A549 (cell line): Measurements from ENCODE around the gene OLAH.

Source experiments
- CEBPB ChIP-seq, 2 experiments: fragments of >200 bp in 1 of 2; sonication (Bioruptor Twin) in 1 of 2; formaldehyde crosslinking in 1 of 2; IDR thresholded peaks; 2 replicates each; pipeline ENCODE4 v1.6.1; 2012 to 2016
- CHD2 ChIP-seq: fragments of 150-350 bp; IDR thresholded peaks from 2 replicates; pipeline ENCODE4 v1.6.1; 2014; ENCODE audit warnings: low read length; ENCODE audit not compliant: partially characterized antibody
- EP300 ChIP-seq, 2 experiments: fragments of >200 bp; sonication (Bioruptor Twin); formaldehyde crosslinking; IDR thresholded peaks; 2 replicates in 1 of 2; 3 replicates in 1 of 2; pipeline ENCODE4 v1.6.1; 2016 to 2017
- HDAC2 ChIP-seq: fragments of 200-600 bp; sonication (generic); IDR thresholded peaks from 2 replicates; pipeline ENCODE4 v1.6.1; 2016
- JUN ChIP-seq, 2 experiments: fragments of >200 bp; sonication (Bioruptor Twin); formaldehyde crosslinking; IDR thresholded peaks; 2 replicates in 1 of 2; 3 replicates in 1 of 2; pipeline ENCODE4 v1.6.1; 2016 to 2017
- MAFK ChIP-seq: fragments of 450-650 bp; IDR thresholded peaks from 2 replicates; pipeline ENCODE4 v1.6.1; 2014; ENCODE audit not compliant: partially characterized antibody
- POLR2A ChIP-seq: IDR thresholded peaks from 2 replicates; pipeline ENCODE4 v1.6.1; 2012; ENCODE audit warnings: mild to moderate bottlenecking, low read length
- RAD21 ChIP-seq, 2 experiments: fragments of >200 bp in 1 of 2; sonication (Bioruptor Twin) in 1 of 2; formaldehyde crosslinking in 1 of 2; IDR thresholded peaks in 1 of 2; conservative IDR thresholded peaks in 1 of 2; 2 replicates in 1 of 2; 3 replicates in 1 of 2; pipeline ENCODE4 v1.6.1; 2012 to 2018; ENCODE audit warnings: inconsistent platforms in 1 of 2
- RFX5 ChIP-seq: fragments of 450-650 bp; IDR thresholded peaks from 2 replicates; pipeline ENCODE4 v1.7.1; 2014; ENCODE audit warnings: antibody characterized with exemption, mild to moderate bottlenecking, moderate library complexity
- SREBF2 ChIP-seq: fragments of 450-650 bp; IDR thresholded peaks from 2 replicates; pipeline ENCODE4 v1.6.1; 2014; ENCODE audit warnings: mild to moderate bottlenecking, moderate library complexity
- TF ChIP-seq, protein P1 (sequence below): fragments of >200 bp; sonication (Bioruptor Twin); formaldehyde crosslinking; IDR thresholded peaks from 3 replicates; pipeline ENCODE4 v1.5.1; 2016
- TF ChIP-seq, protein P2 (sequence below): fragments of 150-350 bp; IDR thresholded peaks from 2 replicates; pipeline ENCODE4 v1.6.1; 2014; ENCODE audit warnings: low read depth, mild to moderate bottlenecking, low read length
- TF ChIP-seq, protein P3 (sequence below): fragments of 200-600 bp; sonication (generic); IDR thresholded peaks from 2 replicates; pipeline ENCODE4 v1.6.1; 2016; ENCODE audit warnings: antibody characterized with exemption, mild to moderate bottlenecking, moderate library complexity

DNA sequence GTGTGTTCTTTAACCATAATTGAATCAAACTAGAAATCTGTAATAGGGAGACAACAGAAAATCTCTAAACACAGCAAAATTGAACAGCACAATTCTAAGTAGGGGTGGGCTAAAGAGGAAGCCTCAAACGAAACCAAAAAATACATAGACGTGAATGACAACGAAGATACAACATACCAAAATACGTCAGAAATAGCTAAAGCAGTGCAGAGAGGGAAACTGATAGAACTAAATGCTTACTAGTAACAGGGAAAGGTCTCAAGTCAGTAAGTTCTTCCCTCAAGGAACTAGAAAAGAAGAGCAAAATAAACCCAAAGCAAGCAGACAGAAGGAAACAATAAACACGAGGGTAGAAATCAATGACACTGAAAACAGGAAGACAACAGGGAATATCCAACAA, 72.5 kb downstream of the OLAH start:
- TF ChIP-seq POLR2A: no peak
- no peak for TF ChIP-seq MAFK
- TF ChIP-seq, protein P1, sequence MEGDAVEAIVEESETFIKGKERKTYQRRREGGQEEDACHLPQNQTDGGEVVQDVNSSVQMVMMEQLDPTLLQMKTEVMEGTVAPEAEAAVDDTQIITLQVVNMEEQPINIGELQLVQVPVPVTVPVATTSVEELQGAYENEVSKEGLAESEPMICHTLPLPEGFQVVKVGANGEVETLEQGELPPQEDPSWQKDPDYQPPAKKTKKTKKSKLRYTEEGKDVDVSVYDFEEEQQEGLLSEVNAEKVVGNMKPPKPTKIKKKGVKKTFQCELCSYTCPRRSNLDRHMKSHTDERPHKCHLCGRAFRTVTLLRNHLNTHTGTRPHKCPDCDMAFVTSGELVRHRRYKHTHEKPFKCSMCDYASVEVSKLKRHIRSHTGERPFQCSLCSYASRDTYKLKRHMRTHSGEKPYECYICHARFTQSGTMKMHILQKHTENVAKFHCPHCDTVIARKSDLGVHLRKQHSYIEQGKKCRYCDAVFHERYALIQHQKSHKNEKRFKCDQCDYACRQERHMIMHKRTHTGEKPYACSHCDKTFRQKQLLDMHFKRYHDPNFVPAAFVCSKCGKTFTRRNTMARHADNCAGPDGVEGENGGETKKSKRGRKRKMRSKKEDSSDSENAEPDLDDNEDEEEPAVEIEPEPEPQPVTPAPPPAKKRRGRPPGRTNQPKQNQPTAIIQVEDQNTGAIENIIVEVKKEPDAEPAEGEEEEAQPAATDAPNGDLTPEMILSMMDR: no peak
- TF ChIP-seq RFX5: no peak
- TF ChIP-seq, protein P2, sequence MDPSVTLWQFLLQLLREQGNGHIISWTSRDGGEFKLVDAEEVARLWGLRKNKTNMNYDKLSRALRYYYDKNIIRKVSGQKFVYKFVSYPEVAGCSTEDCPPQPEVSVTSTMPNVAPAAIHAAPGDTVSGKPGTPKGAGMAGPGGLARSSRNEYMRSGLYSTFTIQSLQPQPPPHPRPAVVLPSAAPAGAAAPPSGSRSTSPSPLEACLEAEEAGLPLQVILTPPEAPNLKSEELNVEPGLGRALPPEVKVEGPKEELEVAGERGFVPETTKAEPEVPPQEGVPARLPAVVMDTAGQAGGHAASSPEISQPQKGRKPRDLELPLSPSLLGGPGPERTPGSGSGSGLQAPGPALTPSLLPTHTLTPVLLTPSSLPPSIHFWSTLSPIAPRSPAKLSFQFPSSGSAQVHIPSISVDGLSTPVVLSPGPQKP: no peak
- no peak for TF ChIP-seq JUN (IDR thresholded peaks at IDR 0.05)
- TF ChIP-seq EP300 (IDR thresholded peaks at IDR 0.05): no peak
- TF ChIP-seq CEBPB (IDR thresholded peaks at IDR 0.05): no peak
- TF ChIP-seq, protein P3, sequence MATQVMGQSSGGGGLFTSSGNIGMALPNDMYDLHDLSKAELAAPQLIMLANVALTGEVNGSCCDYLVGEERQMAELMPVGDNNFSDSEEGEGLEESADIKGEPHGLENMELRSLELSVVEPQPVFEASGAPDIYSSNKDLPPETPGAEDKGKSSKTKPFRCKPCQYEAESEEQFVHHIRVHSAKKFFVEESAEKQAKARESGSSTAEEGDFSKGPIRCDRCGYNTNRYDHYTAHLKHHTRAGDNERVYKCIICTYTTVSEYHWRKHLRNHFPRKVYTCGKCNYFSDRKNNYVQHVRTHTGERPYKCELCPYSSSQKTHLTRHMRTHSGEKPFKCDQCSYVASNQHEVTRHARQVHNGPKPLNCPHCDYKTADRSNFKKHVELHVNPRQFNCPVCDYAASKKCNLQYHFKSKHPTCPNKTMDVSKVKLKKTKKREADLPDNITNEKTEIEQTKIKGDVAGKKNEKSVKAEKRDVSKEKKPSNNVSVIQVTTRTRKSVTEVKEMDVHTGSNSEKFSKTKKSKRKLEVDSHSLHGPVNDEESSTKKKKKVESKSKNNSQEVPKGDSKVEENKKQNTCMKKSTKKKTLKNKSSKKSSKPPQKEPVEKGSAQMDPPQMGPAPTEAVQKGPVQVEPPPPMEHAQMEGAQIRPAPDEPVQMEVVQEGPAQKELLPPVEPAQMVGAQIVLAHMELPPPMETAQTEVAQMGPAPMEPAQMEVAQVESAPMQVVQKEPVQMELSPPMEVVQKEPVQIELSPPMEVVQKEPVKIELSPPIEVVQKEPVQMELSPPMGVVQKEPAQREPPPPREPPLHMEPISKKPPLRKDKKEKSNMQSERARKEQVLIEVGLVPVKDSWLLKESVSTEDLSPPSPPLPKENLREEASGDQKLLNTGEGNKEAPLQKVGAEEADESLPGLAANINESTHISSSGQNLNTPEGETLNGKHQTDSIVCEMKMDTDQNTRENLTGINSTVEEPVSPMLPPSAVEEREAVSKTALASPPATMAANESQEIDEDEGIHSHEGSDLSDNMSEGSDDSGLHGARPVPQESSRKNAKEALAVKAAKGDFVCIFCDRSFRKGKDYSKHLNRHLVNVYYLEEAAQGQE: no peak
- no peak for TF ChIP-seq SREBF2
- TF ChIP-seq CHD2: no peak
- TF ChIP-seq RAD21 (conservative IDR thresholded peaks at IDR 0.05 in 1 of 2, IDR thresholded peaks at IDR 0.05 in 1 of 2): no peak
- no peak for TF ChIP-seq HDAC2
